Measurements from ENCODE around the gene TMEM208.

TMEM208 gene

DNA sequence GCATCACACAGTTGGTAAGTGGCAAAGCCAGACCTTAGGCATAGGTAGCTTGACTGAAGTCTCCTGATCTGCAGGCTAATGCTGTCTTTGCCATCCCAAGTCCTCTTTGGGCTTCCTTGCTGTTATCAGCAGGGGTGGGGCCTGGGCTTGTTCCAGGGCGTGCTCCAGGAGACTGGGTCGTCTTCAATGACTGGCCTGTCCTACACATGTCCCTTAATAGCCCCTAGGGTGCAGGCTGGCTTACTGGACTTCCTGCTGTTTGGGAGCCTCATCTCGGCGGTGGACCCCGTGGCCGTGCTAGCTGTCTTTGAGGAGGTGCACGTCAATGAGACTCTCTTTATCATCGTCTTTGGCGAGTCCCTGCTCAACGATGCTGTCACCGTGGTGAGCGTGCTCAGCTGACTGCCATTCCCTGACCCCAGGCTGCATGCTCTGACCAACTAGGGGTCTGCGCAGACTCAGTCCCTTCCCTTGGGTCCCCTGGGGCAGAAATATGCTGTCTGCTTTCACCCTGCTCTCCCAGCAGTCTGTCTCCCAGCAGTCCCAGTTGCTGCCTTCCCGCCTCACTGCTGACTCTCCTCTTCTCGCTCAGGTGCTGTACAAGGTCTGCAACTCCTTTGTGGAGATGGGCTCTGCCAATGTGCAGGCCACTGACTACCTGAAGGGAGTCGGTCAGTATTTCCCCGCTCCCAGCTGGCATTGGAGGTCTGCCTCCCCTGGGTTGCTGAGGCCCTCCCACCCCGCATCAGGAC lies 28.0 kb downstream of the TMEM208 start:
- Histone ChIP-seq H3K27ac (ENCODE audit: low read depth, low read length) (no peak overlapping the region), H3K79me2 (ENCODE audit: control insufficient read depth, insufficient read depth, low read length, unreplicated experiment) (no peaks in the 10 kb centered on the region), H3K4me3 (ENCODE audit: low read depth, low read length) (no peak overlapping the region)

GRCh38 chr16:67255553-67256221 lies 28.8 kb downstream of the TMEM208 start:
- H3K36me3 ChIP-seq (ENCODE audit: insufficient read depth, low read length): no peaks in the 10 kb centered on the region
- H3K4me3 ChIP-seq (ENCODE audit: low read depth, low read length): no peak overlapping the region
- no peaks in the 10 kb centered on the region for H3K79me2 ChIP-seq (ENCODE audit: control insufficient read depth, insufficient read depth, low read length, unreplicated experiment)
- no peak overlapping the region for H2AFZ ChIP-seq (ENCODE audit: low read length, unreplicated experiment)
- H3K27me3 ChIP-seq (ENCODE audit: insufficient read depth, low read length): no peaks in the 10 kb centered on the region
- H3K4me1 ChIP-seq (ENCODE audit: control insufficient read depth, insufficient read depth, low read length, unreplicated experiment): no peaks in the 10 kb centered on the region
- no peak overlapping the region for H3K27ac ChIP-seq (ENCODE audit: low read depth, low read length)

More for the DNA sequence above, 28.0 kb downstream of the TMEM208 start:
- Histone ChIP-seq H3K4me1 (ENCODE audit: control insufficient read depth, insufficient read depth, low read length, unreplicated experiment) (peaks cover 6% of the 10 kb centered on the region), H2AFZ (ENCODE audit: low read length, unreplicated experiment) (no peak overlapping the region), H3K27me3 (ENCODE audit: insufficient read depth, low read length) (no peaks in the 10 kb centered on the region), H3K36me3 (ENCODE audit: insufficient read depth, low read length) (no peaks in the 10 kb centered on the region)

GRCh38 chr16:67256701-67257230 lies 29.8 kb downstream of the TMEM208 start:
- H2AFZ ChIP-seq (ENCODE audit: low read length, unreplicated experiment): no peak overlapping the region
- no peaks in the 10 kb centered on the region for H3K79me2 ChIP-seq (ENCODE audit: control insufficient read depth, insufficient read depth, low read length, unreplicated experiment)
- H3K27ac ChIP-seq (ENCODE audit: low read depth, low read length): no peak overlapping the region
- no peak overlapping the region for H3K4me3 ChIP-seq (ENCODE audit: low read depth, low read length)
- no peaks in the 10 kb centered on the region for H3K36me3 ChIP-seq (ENCODE audit: insufficient read depth, low read length)
- H3K27me3 ChIP-seq (ENCODE audit: insufficient read depth, low read length): no peaks in the 10 kb centered on the region
- H3K4me1 ChIP-seq (ENCODE audit: control insufficient read depth, insufficient read depth, low read length, unreplicated experiment): no peaks in the 10 kb centered on the region

DNA sequence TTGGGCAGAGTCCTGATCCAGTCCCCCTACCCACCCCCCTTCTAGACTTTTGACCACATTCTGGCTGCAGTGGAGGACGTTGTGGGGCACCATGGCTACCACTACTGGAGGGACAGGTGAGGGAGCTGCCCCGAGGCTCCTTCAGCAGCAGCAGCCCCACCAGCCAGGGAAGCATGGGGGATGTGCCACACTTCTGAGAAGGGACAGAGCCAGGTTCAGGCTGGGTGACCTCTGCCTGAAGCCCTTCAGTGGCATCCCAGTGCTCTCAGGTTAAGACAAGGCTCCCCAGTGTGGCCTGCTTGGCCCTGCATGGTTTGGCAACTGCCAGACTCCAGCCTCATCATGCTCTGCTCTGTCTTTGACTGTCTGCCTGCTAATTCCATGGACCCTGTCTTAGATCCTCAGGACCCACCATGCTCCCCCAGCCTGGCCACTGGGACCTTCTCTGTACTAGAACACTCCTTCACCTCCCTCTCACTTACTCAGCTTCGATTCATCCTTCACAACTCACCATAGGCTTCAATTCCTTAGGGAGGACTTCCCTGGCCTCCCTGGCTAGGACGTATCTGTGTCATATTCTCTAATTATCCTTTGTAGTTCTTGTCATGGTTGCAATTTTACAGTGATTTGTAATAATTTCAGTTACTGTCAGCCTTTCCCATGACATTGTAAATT lies 30.7 kb downstream of the TMEM208 start:
- Histone ChIP-seq H3K79me2 (ENCODE audit: control insufficient read depth, insufficient read depth, low read length, unreplicated experiment) (no peaks in the 10 kb centered on the region), H3K4me1 (ENCODE audit: control insufficient read depth, insufficient read depth, low read length, unreplicated experiment) (no peaks in the 10 kb centered on the region), H3K27ac (ENCODE audit: low read depth, low read length) (no peak overlapping the region), H2AFZ (ENCODE audit: low read length, unreplicated experiment) (no peak overlapping the region), H3K27me3 (ENCODE audit: insufficient read depth, low read length) (no peaks in the 10 kb centered on the region), H3K36me3 (ENCODE audit: insufficient read depth, low read length) (no peaks in the 10 kb centered on the region), H3K4me3 (ENCODE audit: low read depth, low read length) (no peak overlapping the region)

DNA sequence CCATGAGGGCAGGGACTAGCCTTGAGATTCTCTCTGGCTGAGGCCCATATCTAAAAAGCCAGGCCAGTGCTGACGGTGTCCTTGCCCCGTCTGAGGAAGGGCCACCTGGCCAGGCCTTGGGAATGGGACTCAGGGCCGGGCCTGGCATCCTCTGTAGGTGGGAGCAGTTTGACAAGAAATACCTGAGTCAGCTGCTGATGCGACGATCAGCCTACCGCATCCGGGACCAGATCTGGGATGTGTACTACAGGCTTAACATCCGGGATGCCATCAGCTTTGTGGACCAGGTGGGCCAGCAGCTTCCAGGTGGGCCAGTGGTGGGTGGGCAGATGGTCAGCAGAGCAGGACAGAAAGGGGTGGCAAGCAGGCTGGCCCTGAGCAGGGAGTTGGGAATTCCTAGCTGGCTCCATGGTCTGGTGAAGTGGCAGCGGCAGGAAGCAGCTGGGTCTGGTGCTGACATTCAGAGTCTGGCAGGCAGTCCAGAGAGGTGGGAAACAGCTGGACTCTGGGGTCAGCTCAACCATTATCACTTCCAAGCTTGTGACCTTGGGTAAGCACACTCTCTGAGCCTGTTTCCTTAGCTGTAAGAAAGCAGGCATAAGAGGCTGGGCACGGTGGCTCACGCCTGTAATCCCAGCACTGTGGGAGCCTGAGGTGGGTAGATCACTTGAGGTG lies 31.4 kb downstream of the TMEM208 start:
- no peaks in the 10 kb centered on the region for H3K27me3 ChIP-seq (ENCODE audit: insufficient read depth, low read length)

DNA sequence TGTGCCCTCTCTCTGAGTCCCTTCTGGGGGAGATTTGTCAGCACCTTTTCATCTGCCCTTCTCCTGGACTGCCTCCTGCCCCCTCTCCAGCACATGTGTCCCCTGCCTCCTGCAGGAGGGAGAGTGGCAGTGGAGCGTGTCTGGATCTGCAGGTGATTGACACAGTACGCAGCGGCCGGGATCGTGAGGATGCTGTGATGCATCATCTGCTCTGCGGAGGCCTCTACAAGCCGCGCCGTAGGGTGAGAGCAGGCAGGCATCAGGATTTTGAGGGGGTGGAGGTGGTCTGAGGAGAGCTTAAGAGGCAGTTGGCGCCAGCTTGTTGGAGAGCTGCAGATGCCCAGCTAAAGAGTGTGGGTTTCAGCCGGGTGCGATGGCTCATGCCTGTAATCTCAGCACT lies 32.8 kb downstream of the TMEM208 start:
- no peaks in the 10 kb centered on the region for H3K27me3 ChIP-seq (ENCODE audit: insufficient read depth, low read length)
- H3K79me2 ChIP-seq (ENCODE audit: control insufficient read depth, insufficient read depth, low read length, unreplicated experiment): no peaks in the 10 kb centered on the region
- no peaks in the 10 kb centered on the region for H3K36me3 ChIP-seq (ENCODE audit: insufficient read depth, low read length)
- H3K4me1 ChIP-seq (ENCODE audit: control insufficient read depth, insufficient read depth, low read length, unreplicated experiment): no peaks in the 10 kb centered on the region
- H3K27ac ChIP-seq (ENCODE audit: low read depth, low read length): no peak overlapping the region
- no peak overlapping the region for H2AFZ ChIP-seq (ENCODE audit: low read length, unreplicated experiment)
- no peak overlapping the region for H3K4me3 ChIP-seq (ENCODE audit: low read depth, low read length)

More for the DNA sequence above, 31.4 kb downstream of the TMEM208 start:
- no peaks in the 10 kb centered on the region for H3K36me3 ChIP-seq (ENCODE audit: insufficient read depth, low read length)
- no peak overlapping the region for H3K27ac ChIP-seq (ENCODE audit: low read depth, low read length)
- H3K4me3 ChIP-seq (ENCODE audit: low read depth, low read length): no peak overlapping the region
- H3K4me1 ChIP-seq (ENCODE audit: control insufficient read depth, insufficient read depth, low read length, unreplicated experiment): no peaks in the 10 kb centered on the region
- H3K79me2 ChIP-seq (ENCODE audit: control insufficient read depth, insufficient read depth, low read length, unreplicated experiment): no peaks in the 10 kb centered on the region
- no peak overlapping the region for H2AFZ ChIP-seq (ENCODE audit: low read length, unreplicated experiment)

- H3K79me2 ChIP-seq (ENCODE audit: control insufficient read depth, insufficient read depth, low read length, unreplicated experiment): no peaks in the 10 kb centered on the region
- no peak overlapping the region for H2AFZ ChIP-seq (ENCODE audit: low read length, unreplicated experiment)
- no peak overlapping the region for H3K27ac ChIP-seq (ENCODE audit: low read depth, low read length)
- no peak overlapping the region for H3K4me3 ChIP-seq (ENCODE audit: low read depth, low read length)
- H3K36me3 ChIP-seq (ENCODE audit: insufficient read depth, low read length): no peaks in the 10 kb centered on the region
- no peaks in the 10 kb centered on the region for H3K27me3 ChIP-seq (ENCODE audit: insufficient read depth, low read length)
- H3K4me1 ChIP-seq (ENCODE audit: control insufficient read depth, insufficient read depth, low read length, unreplicated experiment): no peaks in the 10 kb centered on the region
Measured at GRCh38 chr16:67260426-67261063, 33.6 kb downstream of the TMEM208 start.

- H3K36me3 ChIP-seq (ENCODE audit: insufficient read depth, low read length): no peaks in the 10 kb centered on the region
- no peaks in the 10 kb centered on the region for H3K27me3 ChIP-seq (ENCODE audit: insufficient read depth, low read length)
- no peak overlapping the region for H3K4me3 ChIP-seq (ENCODE audit: low read depth, low read length)
- no peak overlapping the region for H2AFZ ChIP-seq (ENCODE audit: low read length, unreplicated experiment)
- no peaks in the 10 kb centered on the region for H3K79me2 ChIP-seq (ENCODE audit: control insufficient read depth, insufficient read depth, low read length, unreplicated experiment)
- H3K27ac ChIP-seq (ENCODE audit: low read depth, low read length): no peak overlapping the region
- H3K4me1 ChIP-seq (ENCODE audit: control insufficient read depth, insufficient read depth, low read length, unreplicated experiment): peaks cover 11% of the 10 kb centered on the region
Measured at GRCh38 chr16:67263201-67263600, 36.3 kb downstream of the TMEM208 start.

DNA sequence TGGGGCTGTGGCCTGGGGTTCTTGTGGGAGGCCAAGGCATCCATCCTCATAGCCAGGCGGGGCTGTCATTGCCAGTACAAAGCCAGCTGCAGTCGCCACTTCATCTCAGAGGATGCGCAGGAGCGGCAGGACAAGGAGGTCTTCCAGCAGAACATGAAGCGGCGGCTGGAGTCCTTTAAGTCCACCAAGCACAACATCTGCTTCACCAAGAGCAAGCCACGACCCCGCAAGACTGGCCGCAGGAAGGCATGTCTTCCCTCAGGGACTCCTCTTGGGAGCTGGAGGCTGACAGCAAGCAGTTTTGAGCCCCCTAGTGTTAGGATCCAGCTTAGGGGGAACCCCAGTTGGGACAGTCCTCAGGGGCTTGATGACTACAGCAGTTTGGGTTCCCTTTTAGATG lies 37.3 kb downstream of the TMEM208 start:
- Histone ChIP-seq H3K79me2 (ENCODE audit: control insufficient read depth, insufficient read depth, low read length, unreplicated experiment) (no peaks in the 10 kb centered on the region), H3K4me1 (ENCODE audit: control insufficient read depth, insufficient read depth, low read length, unreplicated experiment) (peaks cover 19% of the 10 kb centered on the region), H3K27ac (ENCODE audit: low read depth, low read length) (no peak overlapping the region), H2AFZ (ENCODE audit: low read length, unreplicated experiment) (no peak overlapping the region), H3K27me3 (ENCODE audit: insufficient read depth, low read length) (no peaks in the 10 kb centered on the region), H3K4me3 (ENCODE audit: low read depth, low read length) (no peak overlapping the region), H3K36me3 (ENCODE audit: insufficient read depth, low read length) (no peaks in the 10 kb centered on the region)

- no peaks in the 10 kb centered on the region for H3K79me2 ChIP-seq (ENCODE audit: control insufficient read depth, insufficient read depth, low read length, unreplicated experiment)
- no peak overlapping the region for H2AFZ ChIP-seq (ENCODE audit: low read length, unreplicated experiment)
- no peaks in the 10 kb centered on the region for H3K36me3 ChIP-seq (ENCODE audit: insufficient read depth, low read length)
- H3K4me1 ChIP-seq (ENCODE audit: control insufficient read depth, insufficient read depth, low read length, unreplicated experiment): peaks cover 25% of the 10 kb centered on the region
- H3K4me3 ChIP-seq (ENCODE audit: low read depth, low read length): no peak overlapping the region
- H3K27ac ChIP-seq (ENCODE audit: low read depth, low read length): no peak overlapping the region
- no peaks in the 10 kb centered on the region for H3K27me3 ChIP-seq (ENCODE audit: insufficient read depth, low read length)
Measured at GRCh38 chr16:67264866-67265265, 37.9 kb downstream of the TMEM208 start.
